HG02938 (cell line): ENCODE results near the gene TFB1M.

Experiments
- ATAC-seq: cut with Tn5 transposase; IDR thresholded peaks from one replicate; pipeline ENCODE4 v1.9.1; 2021; ENCODE audit warnings: mild to moderate bottlenecking, moderate library complexity; ENCODE audit not compliant: unreplicated experiment

The TFB1M gene

DNA sequence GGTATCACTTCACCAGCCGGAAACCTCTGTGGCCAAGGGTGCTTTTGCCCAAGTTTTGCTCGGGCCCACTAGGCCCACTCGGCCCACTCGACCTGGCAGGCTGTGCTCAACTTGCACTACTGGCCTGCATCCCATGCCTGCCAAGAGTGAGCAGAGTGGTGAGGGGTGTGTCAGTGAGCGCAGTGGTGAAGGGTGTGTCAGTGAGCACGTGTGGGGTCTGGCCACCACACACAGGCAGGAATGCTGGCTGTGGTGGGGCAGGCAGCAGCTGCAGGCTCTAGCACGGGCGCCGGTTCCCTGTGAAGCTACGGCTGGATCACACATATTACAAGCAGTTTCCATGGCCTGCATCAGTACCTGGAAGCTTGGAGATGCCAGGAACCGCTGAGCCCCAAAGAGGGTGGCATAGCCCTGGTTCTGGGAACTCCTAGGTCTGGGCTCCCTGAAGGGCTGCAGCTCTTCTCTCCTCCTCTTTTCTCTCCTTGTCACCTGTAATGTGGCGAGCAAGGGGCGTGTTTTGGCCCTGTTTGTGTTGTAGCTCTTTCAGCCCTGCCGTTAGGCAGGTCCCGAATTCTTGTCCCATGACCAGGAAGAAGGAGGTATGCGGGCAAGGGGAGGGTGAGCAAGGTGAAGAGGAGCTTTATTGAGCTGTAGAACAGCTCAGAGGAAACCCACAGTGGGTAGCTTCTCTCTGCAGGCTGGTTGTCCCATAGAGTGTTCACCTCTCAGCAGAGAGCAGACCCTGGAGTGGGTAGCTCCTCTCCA is 101.5 kb downstream of the TFB1M start:
- ATAC-seq = no peak

DNA sequence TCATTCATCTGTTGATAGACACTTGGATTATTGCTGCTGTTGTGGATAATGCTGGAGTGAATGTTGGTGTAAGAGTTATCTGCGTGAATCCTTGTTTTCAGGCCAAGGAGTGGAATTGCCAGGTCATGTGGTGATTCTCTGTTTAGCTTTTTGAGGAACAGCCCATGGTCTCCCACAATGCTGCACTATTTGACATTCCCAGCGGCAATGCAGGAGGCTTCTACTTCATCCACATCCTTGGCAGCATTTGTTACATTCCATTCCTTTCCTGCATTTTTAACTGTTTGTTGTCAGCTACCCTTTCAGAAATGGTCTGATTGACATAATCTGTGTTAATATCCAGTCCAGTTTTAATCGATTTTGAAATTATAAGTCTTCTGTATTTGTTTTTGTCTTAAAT is 102.2 kb downstream of the TFB1M start:
- no peak for ATAC-seq

DNA sequence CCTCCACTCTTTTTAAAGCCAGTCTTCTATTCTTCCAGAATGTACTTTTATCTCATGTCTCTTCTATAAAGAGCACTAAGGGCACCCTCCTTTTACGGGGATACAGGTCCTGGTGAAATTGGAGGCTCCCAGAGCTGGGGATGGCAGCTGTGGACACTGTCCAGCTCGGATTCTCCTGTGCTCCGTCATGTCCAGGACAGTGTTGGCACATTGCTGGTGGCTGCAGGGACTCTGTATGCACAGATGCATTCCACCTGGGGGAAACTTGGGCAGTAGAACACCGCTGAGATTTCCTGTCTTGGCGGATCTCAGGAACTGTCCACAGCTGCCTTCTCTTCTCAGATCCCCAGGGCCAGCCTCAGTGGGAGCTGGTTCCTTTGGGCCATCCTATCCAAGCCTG is 107.1 kb downstream of the TFB1M start:
- ATAC-seq = no peak
